Cerebellar cortex (tissue), 1 donor: Measurements from ENCODE around the gene TAS2R38.

Source experiments
- DNase-seq: peaks from one replicate; pipeline ENCODE4 v3.0.0-alpha.2; 2015; ENCODE audit warnings: low spot score

TAS2R38 gene

DNA sequence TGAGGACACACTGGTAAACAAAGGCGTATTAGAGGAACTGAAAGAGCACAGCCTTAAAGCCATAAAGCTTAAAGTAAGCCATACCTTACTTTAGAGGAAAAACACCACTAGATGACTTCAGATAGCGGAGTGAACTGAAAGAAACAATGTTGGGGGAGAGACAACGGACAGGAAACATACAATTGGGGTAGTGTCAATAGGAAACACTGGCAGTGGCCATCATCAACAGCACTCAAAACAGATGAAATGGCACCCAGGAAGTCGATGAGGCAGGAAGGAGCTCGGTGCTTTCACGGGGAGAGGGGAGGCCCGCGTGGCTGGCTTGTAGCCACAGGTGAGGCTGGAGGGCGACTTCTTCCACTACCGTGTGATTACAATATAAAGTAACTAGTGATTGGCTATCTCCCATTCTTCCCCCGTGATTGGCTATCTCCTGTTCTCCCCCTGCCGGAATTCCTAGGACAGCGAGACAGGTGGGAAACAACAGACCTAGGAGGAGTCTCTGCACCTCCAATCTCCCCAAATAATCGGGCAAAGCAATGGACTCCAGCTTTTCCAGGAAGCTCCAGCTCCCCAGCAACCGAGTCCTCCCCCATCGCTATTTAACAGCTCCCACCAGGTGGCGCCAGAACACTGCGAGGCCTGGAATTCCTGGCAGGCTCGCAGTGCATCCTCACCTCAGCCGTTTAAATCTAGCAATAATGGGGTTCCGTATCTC lies 2.4 kb upstream of the TAS2R38 start:
- peak; percentile 71 for DNase-seq

DNA sequence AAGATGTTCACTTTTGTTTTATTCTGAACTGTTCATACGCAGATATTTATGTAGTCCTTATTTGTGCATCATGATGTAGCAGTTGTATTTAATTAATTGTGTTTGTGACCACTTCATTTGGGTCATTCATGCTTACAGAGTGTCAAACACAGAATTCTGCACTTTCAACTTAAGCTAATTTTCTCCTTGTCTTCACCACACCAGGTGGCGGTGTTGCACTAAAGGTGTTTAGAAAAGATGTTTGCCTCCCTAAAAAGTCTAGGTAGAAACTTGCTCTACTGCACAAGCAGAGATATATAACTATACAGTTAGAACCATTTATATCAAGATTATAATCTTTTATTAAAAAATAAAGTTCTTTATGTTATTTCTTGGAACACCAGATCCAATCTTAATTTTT lies 1.3 kb upstream of the TAS2R38 start:
- no peak for DNase-seq

DNA sequence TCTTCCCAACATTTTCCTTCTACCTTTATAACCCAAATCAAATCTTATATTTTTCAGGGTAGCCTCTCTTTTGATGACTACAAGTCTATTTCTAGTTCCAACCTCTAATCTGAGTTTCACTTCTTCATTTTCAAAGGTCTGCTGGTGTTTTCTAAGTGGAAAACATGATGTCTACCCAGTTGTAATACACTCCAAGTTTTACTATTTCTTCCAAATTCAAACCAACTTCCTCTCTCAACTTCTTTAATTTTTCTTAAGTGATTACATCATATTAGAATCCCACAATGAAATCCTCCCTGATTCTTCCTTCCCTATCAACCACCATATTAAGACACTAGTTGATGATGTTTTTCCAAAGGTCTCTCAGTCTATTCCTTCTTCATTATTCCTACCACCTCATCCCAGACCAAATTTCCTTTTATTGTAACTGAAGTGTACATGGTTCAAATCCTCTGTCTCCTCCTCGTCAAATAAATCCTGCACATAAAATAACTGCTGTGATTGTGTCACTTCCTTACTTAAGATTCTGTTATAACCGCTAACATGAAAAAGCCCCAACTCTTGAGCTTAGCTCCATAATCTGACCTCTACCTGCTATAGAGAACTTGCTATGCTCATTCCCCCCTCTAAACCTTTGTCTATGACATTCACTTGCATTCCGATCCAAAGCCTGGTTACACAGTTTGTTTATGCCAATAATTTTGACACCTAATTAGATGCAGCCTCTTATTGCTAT lies 12.7 kb downstream of the TAS2R38 start:
- DNase-seq: no peak

DNA sequence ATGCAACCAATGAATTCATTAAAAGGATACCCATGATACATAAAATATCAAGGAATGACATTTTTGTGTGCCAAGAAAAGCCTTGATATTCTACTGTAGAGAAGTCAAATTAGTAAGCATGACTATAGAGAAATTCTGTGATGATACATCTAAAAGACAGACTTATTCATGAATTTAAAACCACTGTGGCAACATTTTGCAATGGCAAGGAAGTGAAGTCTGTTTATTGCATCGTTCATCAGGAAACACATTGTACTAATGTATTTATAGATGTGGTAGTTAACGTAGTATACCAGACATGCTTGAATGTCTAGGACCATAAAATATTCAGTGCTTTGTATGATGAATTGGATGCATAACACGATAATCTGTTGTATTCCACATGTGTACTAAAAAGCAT lies 17.5 kb downstream of the TAS2R38 start:
- DNase-seq: no peak

DNA sequence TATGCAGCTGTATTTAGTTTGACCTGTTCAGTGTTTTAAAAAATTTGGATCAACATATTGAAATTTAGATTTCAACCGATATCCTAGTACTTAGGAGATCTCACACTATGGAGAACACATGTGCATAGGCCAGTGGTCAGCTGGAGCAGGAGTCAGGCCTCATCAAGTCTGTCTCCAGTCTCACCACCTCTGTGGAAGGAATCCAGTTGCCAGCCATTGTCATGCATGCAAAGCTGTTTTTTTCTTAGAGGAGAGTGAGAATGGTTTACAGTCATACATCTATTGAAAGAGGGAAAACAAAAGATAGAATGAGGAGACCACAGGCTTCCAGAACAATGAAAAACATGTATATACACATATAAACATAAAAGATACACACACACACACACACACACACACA lies 19.2 kb downstream of the TAS2R38 start:
- DNase-seq: no peak

DNA sequence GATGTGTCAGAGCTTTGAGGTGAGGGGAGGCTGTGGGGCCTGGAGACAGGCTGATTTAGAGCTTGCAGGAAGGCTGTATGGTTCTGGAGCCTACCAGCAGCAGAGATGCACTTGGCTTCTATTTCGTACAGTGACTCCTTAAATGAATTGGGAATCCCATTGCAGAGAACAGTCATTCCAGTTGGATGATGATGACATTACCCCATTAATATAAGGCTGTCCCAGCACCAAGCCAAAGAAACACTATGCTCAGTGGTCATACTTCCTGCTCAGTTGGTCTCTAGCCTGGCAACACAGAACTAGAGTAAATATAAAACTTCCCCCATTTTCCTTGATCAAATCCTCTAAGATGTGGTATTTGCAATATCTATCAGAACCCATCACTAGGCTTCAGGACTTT lies 21.1 kb downstream of the TAS2R38 start:
- no peak for DNase-seq

DNA sequence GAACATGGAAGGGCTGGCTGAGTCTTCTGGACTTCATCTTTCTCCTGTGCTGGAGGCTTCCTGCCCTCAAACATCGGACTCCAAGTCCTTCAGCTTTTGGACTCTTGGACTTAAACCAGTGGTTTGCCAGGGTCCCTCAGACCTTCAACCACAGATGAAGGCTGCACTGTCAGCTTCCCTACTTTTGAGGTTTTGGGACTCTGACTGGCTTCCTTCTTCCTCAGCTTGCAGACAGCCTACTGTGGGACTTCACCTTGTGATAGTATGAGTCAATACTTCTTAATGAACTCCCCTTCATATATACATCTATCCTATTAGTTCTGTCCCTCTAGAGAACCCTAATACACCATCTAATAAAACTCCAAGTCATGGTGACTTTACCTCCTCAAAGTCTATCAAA lies 22.8 kb downstream of the TAS2R38 start:
- DNase-seq: no peak

DNA sequence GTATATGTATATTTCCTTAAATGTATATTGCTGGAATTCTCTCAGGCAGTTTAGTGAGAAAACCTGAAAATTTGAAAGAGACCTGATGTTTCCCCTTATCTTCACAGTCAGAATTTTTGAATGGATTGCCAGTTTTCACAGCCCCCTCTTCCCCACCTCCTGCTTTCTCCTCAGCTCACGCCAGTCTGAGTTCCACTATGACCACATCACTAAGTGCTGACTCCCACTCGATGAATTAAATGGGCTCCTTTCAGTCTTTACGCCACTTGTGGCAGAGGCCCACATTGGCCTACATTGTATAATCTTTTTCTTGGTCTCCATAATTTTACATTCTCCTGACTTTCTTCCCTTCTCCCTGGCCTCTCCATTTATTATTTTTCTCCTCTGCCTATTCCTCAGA lies 23.7 kb downstream of the TAS2R38 start:
- DNase-seq: no peak

DNA sequence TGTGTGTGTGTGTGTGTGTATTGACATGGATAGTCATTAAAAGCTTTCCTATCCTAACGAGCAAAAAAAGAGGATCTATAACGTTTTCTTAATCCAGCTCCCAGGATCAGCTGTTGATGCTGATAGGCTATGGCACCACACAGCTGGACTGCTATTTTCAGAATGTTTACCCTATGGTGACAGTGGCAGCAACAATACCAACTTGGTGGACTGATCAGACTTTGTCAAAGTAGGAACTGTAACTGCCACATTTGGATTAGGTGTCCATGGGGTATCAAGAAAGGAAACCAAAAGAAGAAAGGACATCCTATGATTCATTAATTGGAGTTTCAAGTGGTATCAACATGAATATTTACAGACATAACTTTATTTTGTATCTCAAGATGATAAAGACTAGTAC lies 24.1 kb downstream of the TAS2R38 start:
- no peak for DNase-seq

DNA sequence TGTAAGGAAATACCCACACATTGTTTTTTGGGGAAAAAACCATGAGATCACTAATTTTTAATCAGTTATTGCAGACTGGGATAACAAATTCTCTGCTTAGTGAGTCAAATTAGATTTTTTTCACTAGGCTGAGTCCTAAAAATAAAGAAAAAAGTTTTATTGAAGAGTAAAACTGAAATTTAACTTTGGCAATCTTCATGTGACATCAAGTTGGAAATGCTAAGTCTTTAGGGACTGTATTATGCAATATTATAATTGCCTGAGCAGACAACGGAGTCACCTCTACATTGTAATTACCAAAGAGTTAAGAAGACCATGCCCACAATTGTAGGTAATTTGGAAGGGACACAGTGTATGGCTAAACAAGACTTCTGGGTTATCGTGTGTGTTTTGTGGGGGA lies 24.6 kb downstream of the TAS2R38 start:
- DNase-seq: no peak

DNA sequence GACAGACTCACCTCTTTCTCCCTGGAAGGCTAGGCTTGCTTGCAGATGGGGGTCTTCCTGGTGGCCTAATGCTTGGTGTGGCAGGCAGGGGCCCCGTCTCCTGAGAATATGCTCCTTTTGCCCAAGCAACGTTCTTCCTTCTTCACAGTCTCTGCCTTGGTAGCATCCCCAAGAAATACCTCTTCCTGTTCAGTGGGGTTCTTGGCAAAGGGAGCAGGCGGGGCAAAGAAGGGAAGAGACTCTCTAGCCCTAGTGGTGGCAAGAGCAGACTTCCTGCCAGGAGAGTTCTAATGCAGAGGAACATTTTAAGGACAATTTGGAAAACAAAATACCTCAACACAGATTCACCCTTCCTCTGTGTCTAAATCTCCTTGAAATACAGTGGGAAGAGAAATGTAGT lies 26.8 kb downstream of the TAS2R38 start, which contains the start of gene CLEC5A:
TSS of gene CLEC5A (minus strand) at position 179 of the 400 bp plus-strand sequence. CDS start 682 bp downstream, outside the sequence.
- no peak for DNase-seq

DNA sequence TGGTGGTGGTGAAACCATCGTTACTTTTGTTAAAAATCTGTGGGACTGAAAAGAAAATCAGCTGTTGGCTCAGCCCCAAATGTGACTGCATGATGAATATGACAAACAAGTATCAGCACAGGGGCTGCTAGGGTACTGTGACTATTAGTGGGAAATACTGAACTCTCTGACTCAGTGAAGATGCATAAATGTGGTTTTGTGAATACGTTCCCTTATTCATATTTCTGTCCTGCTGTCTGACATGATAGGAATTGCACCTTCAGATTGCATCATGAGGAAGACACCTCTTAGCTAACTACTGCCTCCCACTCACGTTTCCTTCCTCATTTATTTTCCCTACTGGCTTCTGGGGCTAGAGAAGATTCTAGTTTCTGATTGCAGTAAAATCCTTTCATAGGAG lies 28.2 kb downstream of the TAS2R38 start:
- DNase-seq: no peak

DNA sequence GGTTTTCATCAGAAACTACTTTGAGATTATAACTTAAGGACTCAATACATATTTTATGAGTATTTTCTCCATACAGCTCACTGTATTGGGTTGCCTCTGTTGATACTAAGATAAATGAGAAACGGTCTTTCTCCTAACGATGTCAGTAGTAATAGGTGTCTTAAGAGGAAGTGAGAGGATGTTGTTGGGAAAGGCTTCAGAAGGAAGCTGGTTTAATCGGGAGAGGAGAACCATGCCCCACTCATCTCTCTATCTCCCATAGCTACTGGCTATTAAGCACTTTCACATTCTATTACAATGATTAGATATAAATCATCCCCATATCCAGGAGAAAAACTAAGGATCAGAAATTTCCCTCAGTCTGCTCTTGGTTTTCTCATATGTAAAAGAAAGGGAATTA lies 28.8 kb downstream of the TAS2R38 start:
- no peak for DNase-seq

DNA sequence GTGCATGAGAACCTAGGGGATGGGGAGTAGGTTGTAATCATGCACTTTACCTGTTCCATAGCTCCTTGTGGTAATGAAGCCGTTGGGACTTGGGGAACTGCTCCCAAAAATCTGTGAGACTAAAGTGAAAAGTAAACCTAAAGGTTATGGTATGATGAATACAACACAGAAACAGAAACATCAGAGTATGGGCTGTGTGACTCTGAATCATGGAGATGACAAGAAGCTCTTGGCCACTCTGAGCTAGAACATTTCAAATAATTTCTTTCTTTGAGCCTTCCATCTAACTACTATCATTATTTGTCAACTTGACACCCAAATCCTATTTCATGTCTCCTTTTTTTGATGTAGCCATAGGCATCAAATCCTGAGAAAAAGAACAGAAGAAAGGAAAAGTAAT lies 29.7 kb downstream of the TAS2R38 start:
- no peak for DNase-seq

DNA sequence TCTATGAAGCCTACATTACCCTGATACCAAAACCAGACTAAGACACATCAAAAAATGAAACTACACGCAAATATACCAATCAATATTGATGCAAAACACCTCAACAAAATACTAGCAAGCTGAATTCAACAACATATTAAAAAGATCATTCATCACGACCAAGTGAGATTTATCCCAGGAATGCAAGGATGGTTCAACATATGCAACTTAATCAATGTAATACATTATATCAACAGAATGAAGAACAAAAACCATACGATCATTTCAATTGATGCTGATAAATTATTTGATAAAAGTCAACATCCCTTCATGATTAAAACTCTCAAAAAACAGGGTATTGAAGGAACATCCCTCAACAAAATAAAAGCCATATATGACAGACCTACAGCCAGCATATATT lies 32.5 kb downstream of the TAS2R38 start:
- DNase-seq: no peak

DNA sequence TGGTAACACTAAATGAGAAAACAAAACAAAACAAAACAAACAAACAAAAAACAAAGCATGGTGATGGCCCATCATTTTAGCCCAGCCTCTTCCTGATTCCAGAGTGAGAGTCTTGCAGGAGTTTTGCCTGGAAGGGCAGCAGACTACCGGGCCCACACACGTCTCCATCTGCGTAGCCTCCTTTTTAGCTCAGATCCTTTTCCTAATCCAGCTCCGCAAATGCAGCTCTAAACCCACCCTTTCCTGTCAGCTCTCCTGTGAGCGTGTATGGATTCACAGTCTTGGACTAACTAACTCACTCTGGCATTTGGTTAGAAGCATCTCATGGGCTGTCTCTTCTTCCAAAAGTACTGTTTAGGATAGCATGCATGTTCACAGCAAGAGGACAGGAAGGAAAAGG lies 43.4 kb downstream of the TAS2R38 start:
- DNase-seq: no peak

DNA sequence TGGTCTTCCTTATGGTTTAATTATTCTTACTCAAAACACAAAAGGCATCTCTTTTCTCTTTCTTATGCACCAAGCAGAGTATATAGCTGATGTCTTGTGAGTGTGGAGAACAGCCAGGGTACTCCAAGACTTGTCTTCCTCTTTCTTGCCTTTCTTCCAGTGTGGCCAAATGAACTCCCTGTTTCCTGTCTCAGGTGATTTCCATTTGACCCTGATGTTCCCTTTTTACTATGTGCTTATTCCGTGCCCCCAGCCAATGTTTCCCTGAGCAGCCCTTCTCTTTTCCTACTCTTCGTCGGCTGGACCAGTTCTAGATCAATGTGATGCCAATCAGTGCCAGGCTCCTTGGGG lies 44.8 kb downstream of the TAS2R38 start:
- DNase-seq: no peak

DNA sequence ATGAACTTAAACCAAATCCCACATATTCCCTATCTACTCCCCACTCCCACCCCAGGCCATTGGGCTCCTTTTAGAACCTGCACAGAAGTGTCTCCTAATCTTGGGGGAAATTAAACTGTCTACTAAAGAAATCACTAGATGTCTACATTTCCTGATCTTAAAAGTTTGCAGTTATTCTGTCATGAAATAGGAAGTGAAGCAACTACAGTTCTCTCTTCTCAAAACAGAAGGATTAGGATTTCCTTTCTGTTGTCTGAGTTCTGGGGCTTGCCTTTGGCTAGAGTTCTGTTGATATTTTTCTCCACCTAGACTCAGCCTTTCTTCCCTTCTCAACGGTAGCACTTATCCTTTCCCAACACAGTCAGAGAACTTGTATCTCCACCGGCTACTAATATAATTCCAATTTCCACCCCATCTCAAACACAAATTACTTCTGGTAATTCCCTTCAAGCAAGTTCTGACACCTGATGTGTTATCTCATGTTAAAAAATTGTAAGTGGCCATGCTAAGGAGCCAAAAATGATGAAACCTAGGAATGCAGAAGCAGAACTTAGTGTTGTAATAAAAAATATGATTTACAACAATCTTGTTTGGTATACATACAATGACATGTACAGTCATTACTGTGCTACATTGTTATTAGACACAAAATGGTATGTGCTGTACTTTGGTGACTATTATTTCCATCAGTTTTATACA lies 45.3 kb downstream of the TAS2R38 start:
- no peak for DNase-seq
